ENCODE measurements around the gene TIMM29. TPM values are rescaled to one million over a fixed set of nuclear protein-coding genes. Genes with fewer than 3 reads are reported as not detected.
"Not testable (repeated sequence)": the region's sequence is repeated elsewhere in the genome, so short reads cannot be mapped to it uniquely, and the experiment has no call there.

The TIMM29 gene
- total RNA-seq, 1 donor from 2014 or later: 41.6 TPM

GRCh38 chr19:10935371-10936059 is 6.9 kb downstream of the TIMM29 start:
- DNase-seq (ENCODE audit: low spot score in 2 of 2): no peak
- no peak for FAIRE-seq

DNA sequence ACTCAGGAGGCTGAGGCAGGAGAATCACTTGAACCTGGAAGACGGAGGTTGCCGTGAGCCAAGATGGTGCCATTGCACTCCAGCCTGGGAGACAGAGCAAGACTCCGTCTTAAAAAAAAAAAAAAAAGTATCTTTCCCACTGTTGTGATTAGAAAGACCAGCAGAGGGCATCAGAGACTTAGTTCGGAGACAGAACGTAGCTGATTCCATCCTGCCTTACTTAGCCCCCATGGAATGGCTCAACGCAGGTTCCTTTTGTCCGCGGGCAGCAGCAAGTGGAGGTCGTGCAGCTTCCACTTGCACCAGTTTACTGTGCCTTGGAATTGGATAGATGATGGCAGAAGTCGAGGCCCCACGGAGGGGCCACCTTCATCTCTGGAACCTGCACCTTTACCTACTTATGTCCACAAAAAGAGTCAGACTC is 8.1 kb downstream of the TIMM29 start:
- FAIRE-seq: no peak

DNA sequence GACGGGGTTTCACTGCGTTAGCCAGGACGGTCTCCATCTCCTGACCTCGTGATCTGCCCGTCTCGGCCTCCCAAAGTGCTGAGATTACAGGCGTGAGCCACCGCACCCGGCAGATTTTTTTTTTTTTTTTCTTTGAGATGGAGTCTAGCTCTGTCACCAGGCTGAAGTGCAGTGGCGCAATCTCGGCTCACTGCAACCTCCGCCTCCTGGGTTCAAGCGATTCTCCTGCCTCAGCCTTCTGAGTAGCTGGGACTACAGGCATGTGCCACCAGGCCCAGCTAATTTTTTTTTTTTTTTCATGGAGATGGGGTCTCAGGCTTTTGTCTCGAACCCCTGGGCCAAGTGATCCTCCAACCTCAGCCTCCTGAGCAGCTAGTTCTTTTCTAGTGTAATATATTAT is 13.0 kb downstream of the TIMM29 start:
- not testable (repeated sequence) for DNase-seq (ENCODE audit: low spot score in 2 of 2); FAIRE-seq

More for the DNA sequence above, 8.1 kb downstream of the TIMM29 start:
- DNase-seq (ENCODE audit: low spot score in 2 of 2): peak in 1 of 2 donors; percentile 71

GRCh38 chr19:10943412-10943811 is 14.8 kb downstream of the TIMM29 start:
- DNase-seq (ENCODE audit: low spot score in 2 of 2); FAIRE-seq: not testable (repeated sequence)

DNA sequence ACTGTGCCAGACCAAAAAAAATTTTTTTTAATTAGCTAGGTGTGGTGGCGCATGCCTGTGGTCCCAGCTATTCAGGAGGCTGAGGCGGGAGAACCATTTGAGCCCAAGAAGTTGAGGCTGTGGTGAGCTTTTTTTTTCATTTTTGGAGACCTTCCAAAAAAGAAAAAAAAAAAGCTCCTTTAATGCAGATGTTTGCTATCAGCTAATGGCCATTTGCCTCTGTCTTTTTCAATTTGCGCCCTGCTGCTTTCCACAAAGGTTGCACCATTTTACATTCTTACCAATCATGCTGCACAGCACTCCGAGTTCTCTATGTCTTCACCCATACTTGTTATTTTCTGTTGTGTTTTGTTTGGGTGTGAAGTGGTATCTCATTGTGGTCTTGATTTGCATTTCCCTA is 16.7 kb downstream of the TIMM29 start:
- FAIRE-seq (no peak), DNase-seq (ENCODE audit: low spot score in 2 of 2) (no peak)

DNA sequence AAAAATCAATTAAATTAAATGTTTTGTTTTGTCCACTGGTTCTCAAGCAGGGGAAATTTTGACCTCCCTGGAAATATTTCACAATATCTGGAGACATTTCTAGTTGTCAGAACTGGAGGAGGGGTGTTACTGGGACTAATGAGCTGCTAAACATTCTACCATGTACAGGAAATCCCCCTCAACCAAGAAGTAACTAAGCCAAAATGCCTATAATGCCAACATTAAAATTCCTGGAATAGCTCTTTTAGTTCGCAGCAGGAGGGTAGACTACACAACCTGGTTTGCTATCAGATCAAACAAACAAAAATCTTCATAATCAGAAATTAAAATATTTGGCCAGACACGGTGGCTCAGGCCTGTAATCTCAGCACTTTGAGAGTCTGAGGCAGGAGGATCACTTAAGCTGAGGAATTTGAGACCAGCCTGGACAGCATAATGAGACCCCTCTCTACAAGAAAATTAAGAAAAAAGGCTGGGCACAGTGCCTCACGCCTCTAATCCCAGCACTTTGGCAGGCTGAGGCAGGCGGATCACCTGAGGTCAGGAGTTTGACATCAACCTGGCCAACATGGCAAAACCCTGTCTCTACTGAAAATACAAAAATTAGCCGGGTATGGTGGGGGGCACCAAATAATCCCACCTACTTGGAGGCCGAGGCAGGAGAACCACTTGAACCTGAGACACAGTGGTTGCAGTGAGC is 18.5 kb downstream of the TIMM29 start:
- DNase-seq (ENCODE audit: low spot score in 2 of 2) (no peak), FAIRE-seq (no peak)

- no peak for FAIRE-seq
- DNase-seq (ENCODE audit: low spot score in 2 of 2): no peak
Measured at GRCh38 chr19:10952809-10953208, 24.2 kb downstream of the TIMM29 start.

DNA sequence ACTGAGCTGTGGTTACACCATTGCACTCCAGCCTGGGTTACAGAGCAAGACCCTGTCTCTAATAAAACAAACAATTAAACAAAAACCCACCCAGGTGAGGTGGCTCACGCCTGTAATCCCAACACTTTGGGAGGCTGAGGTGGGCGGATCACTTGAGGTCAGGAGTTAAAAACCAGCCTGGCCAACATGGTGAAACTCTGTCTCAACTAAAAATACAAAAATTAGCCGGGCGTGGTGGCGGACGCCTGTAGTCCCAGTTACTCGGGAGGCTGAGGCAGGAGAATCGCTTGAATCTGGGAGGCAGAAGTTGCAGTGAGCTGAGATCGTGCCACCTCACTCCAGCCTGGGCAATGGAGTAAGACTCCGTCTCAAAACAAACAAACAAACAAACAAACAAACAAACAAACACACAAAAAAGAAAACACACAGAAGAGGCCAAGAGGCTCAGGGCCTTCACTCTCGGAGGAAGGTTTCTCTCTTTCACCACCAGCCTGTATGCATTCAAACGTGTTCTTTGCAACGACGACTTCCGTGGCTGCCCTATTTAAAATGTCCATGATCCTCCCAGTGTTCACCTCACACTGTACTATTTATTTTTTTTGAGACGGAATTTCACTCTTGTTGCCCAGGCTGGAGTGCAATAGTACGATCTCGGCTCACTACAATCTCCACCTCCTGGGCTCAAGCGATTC is 30.8 kb downstream of the TIMM29 start:
- FAIRE-seq; DNase-seq (ENCODE audit: low spot score in 2 of 2): not testable (repeated sequence)

GRCh38 chr19:10960314-10961072 is 31.9 kb downstream of the TIMM29 start, which contains the start of gene SMARCA4:
Gene SMARCA4, plus strand, starts transcription at chr19:10961030. Its CDS starts 23,122 bp downstream, at chr19:10984152.
- no peak for FAIRE-seq
- DNase-seq (ENCODE audit: low spot score in 2 of 2): peak; percentile 99 to 100

- FAIRE-seq (no peak), DNase-seq (ENCODE audit: low spot score in 2 of 2) (peak in 1 of 2 donors; percentile 91)
Measured at GRCh38 chr19:10961073-10961860, 32.7 kb downstream of the TIMM29 start.

- no peak for FAIRE-seq
- no peak for DNase-seq (ENCODE audit: low spot score in 2 of 2)
Measured at GRCh38 chr19:10962863-10963262, 34.3 kb downstream of the TIMM29 start.

DNA sequence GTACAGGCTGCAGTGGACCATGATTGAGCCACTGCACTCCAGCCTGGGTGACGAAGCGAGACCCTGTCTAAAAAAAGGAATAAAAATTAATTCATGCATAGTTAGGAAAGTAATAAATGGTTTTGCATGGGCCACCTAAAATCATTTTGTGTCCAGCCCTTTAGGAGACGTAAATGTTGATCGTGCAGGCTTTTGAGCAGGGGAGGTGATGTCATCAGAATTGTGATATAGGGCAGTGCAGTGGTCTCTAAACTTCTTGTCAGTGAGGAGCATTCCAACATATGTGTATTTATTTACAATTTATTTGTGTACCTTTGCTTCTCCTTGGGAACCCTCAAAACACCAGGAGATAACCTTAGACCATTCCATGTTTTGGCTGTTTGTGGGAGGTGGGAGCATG is 35.3 kb downstream of the TIMM29 start:
- FAIRE-seq: no peak
- DNase-seq (ENCODE audit: low spot score in 2 of 2): no peak

- DNase-seq (ENCODE audit: low spot score in 2 of 2): no peak
- FAIRE-seq: no peak
Measured at GRCh38 chr19:10964903-10965302, 36.3 kb downstream of the TIMM29 start.

GRCh38 chr19:10965398-10965797 is 36.8 kb downstream of the TIMM29 start:
- FAIRE-seq (no peak), DNase-seq (ENCODE audit: low spot score in 2 of 2) (no peak)

DNA sequence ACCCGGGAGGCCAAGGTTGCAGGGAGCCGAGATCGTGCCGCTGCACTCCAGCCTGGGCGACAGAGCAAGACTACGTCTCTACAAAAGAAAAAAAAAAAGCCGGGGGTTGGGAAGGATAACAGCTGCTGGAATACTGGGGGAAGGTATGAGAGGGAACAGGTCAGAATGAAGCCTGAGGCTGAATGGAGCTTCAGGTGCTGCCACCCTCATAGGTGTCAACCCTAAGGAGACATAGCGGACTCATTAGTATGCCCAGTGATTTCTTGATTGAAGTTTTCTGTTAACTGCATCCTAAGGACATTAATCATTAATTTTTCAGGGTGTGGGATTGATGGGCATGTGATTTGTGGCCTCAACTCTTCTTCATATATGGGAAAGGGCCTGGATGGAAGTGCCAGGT is 38.2 kb downstream of the TIMM29 start:
- FAIRE-seq: no peak
- no peak for DNase-seq (ENCODE audit: low spot score in 2 of 2)

- FAIRE-seq: no peak
Measured at GRCh38 chr19:10968527-10969135, 40.0 kb downstream of the TIMM29 start.

GRCh38 chr19:10971107-10971726 is 42.6 kb downstream of the TIMM29 start:
- no peak for FAIRE-seq
- no peak for DNase-seq (ENCODE audit: low spot score in 2 of 2)

More at GRCh38 chr19:10968527-10969135, 40.0 kb downstream of the TIMM29 start:
- DNase-seq (ENCODE audit: low spot score in 2 of 2): no peak

GRCh38 chr19:10975374-10976130 is 46.9 kb downstream of the TIMM29 start:
- DNase-seq (ENCODE audit: low spot score in 2 of 2): no peak
- FAIRE-seq: no peak

Data from frontal cortex (tissue), 4 donors.